Measurements from ENCODE around the gene AHSG. TPM values are rescaled to one million over a fixed set of nuclear protein-coding genes. Genes with fewer than 3 reads are reported as not detected.
A peak's percentile ranks its signal among the peaks of the same experiment; 100 is the strongest.

The AHSG gene
- total and polyA plus RNA-seq, 2 experiments from 2014 or later: 0.10 to 0.18 TPM

DNA sequence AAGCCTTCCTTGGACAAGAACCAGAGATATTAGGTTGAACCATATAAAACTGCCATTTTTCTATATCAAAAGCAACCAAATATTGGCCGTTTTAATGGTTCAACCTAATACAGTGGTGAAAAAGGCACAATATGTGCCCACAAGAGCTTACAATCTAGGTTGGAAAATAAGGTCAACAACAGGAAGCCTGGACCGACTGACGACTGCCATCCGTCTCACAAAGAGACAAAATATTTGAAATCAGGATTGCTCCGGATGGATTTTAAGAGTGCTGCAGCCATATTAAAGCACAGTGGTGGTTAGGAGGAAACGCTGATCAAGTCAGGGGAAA, 1.4 kb downstream of the AHSG start (continued):
- TF ChIP-seq, protein P1, sequence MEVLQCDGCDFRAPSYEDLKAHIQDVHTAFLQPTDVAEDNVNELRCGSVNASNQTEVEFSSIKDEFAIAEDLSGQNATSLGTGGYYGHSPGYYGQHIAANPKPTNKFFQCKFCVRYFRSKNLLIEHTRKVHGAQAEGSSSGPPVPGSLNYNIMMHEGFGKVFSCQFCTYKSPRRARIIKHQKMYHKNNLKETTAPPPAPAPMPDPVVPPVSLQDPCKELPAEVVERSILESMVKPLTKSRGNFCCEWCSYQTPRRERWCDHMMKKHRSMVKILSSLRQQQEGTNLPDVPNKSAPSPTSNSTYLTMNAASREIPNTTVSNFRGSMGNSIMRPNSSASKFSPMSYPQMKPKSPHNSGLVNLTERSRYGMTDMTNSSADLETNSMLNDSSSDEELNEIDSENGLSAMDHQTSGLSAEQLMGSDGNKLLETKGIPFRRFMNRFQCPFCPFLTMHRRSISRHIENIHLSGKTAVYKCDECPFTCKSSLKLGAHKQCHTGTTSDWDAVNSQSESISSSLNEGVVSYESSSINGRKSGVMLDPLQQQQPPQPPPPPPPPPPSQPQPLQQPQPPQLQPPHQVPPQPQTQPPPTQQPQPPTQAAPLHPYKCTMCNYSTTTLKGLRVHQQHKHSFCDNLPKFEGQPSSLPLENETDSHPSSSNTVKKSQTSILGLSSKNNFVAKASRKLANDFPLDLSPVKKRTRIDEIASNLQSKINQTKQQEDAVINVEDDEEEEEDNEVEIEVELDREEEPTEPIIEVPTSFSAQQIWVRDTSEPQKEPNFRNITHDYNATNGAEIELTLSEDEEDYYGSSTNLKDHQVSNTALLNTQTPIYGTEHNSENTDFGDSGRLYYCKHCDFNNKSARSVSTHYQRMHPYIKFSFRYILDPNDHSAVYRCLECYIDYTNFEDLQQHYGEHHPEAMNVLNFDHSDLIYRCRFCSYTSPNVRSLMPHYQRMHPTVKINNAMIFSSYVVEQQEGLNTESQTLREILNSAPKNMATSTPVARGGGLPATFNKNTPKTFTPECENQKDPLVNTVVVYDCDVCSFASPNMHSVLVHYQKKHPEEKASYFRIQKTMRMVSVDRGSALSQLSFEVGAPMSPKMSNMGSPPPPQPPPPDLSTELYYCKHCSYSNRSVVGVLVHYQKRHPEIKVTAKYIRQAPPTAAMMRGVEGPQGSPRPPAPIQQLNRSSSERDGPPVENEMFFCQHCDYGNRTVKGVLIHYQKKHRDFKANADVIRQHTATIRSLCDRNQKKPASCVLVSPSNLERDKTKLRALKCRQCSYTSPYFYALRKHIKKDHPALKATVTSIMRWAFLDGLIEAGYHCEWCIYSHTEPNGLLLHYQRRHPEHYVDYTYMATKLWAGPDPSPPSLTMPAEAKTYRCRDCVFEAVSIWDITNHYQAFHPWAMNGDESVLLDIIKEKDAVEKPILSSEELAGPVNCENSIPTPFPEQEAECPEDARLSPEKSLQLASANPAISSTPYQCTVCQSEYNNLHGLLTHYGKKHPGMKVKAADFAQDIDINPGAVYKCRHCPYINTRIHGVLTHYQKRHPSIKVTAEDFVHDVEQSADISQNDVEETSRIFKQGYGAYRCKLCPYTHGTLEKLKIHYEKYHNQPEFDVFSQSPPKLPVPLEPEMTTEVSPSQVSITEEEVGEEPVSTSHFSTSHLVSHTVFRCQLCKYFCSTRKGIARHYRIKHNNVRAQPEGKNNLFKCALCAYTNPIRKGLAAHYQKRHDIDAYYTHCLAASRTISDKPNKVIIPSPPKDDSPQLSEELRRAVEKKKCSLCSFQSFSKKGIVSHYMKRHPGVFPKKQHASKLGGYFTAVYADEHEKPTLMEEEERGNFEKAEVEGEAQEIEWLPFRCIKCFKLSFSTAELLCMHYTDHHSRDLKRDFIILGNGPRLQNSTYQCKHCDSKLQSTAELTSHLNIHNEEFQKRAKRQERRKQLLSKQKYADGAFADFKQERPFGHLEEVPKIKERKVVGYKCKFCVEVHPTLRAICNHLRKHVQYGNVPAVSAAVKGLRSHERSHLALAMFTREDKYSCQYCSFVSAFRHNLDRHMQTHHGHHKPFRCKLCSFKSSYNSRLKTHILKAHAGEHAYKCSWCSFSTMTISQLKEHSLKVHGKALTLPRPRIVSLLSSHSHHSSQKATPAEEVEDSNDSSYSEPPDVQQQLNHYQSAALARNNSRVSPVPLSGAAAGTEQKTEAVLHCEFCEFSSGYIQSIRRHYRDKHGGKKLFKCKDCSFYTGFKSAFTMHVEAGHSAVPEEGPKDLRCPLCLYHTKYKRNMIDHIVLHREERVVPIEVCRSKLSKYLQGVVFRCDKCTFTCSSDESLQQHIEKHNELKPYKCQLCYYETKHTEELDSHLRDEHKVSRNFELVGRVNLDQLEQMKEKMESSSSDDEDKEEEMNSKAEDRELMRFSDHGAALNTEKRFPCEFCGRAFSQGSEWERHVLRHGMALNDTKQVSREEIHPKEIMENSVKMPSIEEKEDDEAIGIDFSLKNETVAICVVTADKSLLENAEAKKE (CRISPR knock-in tag; IDR thresholded peaks at IDR 0.05): no peak
- no peak for TF ChIP-seq POLR2AphosphoS5 (IDR thresholded peaks at IDR 0.05; ENCODE audit: low read depth)
- TF ChIP-seq NANOG (IDR thresholded peaks at IDR 0.05; ENCODE audit: borderline replicate concordance): no peak
- TF ChIP-seq, protein P2, sequence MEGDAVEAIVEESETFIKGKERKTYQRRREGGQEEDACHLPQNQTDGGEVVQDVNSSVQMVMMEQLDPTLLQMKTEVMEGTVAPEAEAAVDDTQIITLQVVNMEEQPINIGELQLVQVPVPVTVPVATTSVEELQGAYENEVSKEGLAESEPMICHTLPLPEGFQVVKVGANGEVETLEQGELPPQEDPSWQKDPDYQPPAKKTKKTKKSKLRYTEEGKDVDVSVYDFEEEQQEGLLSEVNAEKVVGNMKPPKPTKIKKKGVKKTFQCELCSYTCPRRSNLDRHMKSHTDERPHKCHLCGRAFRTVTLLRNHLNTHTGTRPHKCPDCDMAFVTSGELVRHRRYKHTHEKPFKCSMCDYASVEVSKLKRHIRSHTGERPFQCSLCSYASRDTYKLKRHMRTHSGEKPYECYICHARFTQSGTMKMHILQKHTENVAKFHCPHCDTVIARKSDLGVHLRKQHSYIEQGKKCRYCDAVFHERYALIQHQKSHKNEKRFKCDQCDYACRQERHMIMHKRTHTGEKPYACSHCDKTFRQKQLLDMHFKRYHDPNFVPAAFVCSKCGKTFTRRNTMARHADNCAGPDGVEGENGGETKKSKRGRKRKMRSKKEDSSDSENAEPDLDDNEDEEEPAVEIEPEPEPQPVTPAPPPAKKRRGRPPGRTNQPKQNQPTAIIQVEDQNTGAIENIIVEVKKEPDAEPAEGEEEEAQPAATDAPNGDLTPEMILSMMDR (conservative IDR thresholded peaks at IDR 0.05; ENCODE audit: low read depth in 2 of 2): no peak
- TF ChIP-seq ZNF114 (CRISPR knock-in tag; IDR thresholded peaks at IDR 0.05): no peak

DNA sequence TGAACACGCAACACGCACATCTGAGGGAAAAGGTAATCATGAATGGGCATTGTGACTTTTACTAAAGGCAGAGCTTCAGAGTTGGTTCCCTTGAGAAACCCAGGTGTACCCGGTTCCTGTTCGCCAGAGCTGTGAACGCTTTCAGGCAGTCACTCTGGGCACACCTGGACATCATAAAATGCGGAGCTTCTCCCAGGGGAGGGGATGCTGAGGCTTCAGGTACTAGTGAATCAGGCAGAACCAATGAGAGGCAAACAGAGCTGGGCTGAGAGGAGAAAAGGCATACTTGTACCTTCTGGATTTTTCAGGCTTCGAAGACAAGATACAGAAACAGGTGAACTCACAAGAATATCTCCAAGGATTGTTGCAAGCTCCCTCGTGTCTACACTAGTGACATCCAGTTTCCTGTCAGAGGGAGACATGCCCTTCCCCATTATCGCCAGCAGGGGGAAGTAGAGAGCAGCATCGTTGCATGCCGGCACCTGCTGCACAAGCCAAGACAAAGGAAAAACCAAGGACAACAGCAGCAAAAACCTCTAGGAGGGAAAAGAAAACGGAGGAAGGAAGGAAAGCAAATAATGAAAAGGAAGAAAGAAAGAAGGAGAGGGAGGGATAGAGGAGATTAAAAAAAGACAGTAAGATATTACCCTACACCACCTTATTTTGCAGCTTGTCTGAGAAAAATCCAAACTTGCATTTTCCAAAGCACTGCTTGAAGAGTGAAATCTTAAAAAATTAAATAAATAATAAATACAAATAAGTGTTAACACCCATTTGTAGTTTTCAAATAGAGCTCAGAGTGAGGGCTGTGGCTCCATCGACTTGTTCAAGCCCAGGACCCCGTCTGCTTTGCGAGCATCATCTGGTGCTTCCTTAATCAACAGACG, 2.0 kb downstream of the AHSG start:
- no peak overlapping the region for H3K4me2 ChIP-seq
- no peaks in the 10 kb centered on the region for H3K36me3 ChIP-seq (ENCODE audit: insufficient read depth)
- H3F3A ChIP-seq (replicated peaks; ENCODE audit: low read depth): no peaks in the 10 kb centered on the region
- peaks cover 13% of the 10 kb centered on the region for H3K4me1 Mint-ChIP-seq
- peak; percentile 76 for ATAC-seq
- H2AFZ ChIP-seq: peak overlapping the region; percentile 95; the same call in 1 of the 2 replicates
- H3K79me2 ChIP-seq (replicated peaks; ENCODE audit: insufficient read depth): no peaks in the 10 kb centered on the region
- peaks cover 11% of the 10 kb centered on the region for H3K4me1 ChIP-seq (ENCODE audit: insufficient read depth)
- no peaks in the 10 kb centered on the region for H3K9me2 ChIP-seq (ENCODE audit: insufficient read depth)
- peaks cover 15% of the 10 kb centered on the region for H3K27me3 Mint-ChIP-seq (ENCODE audit: insufficient read depth, low read depth, poor library complexity)
- peak; percentile 88 for DNase-seq (ENCODE audit: low spot score)
- no peak overlapping the region for H3K27ac Mint-ChIP-seq
- H3K36me3 Mint-ChIP-seq (ENCODE audit: low read depth): no peaks in the 10 kb centered on the region
- H3K4me3 Mint-ChIP-seq: no peak overlapping the region; the same call in 2 of the 3 replicates
- H4K20me1 ChIP-seq (replicated peaks; ENCODE audit: insufficient read depth): no peaks in the 10 kb centered on the region
- H3K27me3 ChIP-seq (ENCODE audit: insufficient read depth): peaks cover 6% of the 10 kb centered on the region; the same call in 1 of the 2 replicates
- H3K27ac ChIP-seq (ENCODE audit: low read depth): no peak overlapping the region
- H3K4me3 ChIP-seq: no peak overlapping the region
- H3K9me3 Mint-ChIP-seq: peaks cover 3% of the 10 kb centered on the region; the same call in 1 of the 3 replicates
- TF ChIP-seq STAT1 (IDR thresholded peaks at IDR 0.05; ENCODE audit: unreplicated experiment) (no peak), ZNF331 (CRISPR knock-in tag; IDR thresholded peaks at IDR 0.05; ENCODE audit: low read depth) (no peak), NANOG (IDR thresholded peaks at IDR 0.05; ENCODE audit: borderline replicate concordance) (no peak), EZH2 (IDR thresholded peaks at IDR 0.05; ENCODE audit: low read depth, unreplicated experiment) (no peak)
- TF ChIP-seq, protein P2 (conservative IDR thresholded peaks at IDR 0.05; ENCODE audit: low read depth in 2 of 2): peak; percentile 98 to 99
